HUES64 (cell line): ENCODE results near the gene THBS3.
"Not testable (repeated sequence)": the region's sequence is repeated elsewhere in the genome, so short reads cannot be mapped to it uniquely, and the experiment has no call there.

Source experiments
- H3K27ac ChIP-seq: 2 replicates; pipeline ENCODE4 v1.7.0; 2013; ENCODE audit warnings: low read depth, low read length, inconsistent platforms
- H3K27me3 ChIP-seq: 2 replicates; pipeline ENCODE4 v1.6.1; 2013; ENCODE audit warnings: mild to moderate bottlenecking, low read length; ENCODE audit not compliant: insufficient read depth
- H3K36me3 ChIP-seq: 2 replicates; pipeline ENCODE4 v1.6.1; 2013; ENCODE audit warnings: mild to moderate bottlenecking, low read length; ENCODE audit not compliant: insufficient read depth
- H3K4me1 ChIP-seq: 2 replicates; pipeline ENCODE4 v1.6.1; 2013; ENCODE audit warnings: mild to moderate bottlenecking, low read length, moderate library complexity; ENCODE audit not compliant: insufficient read depth
- H3K4me3 ChIP-seq: 2 replicates; pipeline ENCODE4 v1.5.1; 2013; ENCODE audit warnings: mild to moderate bottlenecking, low read length, moderate library complexity
- H3K9ac ChIP-seq: 2 replicates; pipeline ENCODE4 v1.6.1; 2013; ENCODE audit warnings: mild to moderate bottlenecking, low read depth, low read length
- H3K9me3 ChIP-seq: 2 replicates; pipeline ENCODE4 v1.6.1; 2013; ENCODE audit warnings: low read depth, low read length; ENCODE audit not compliant: insufficient read depth
- WGBS: fragments of 150-250, 120-280 bp; methylation state at CpG from one replicate; pipeline ENCODE4 v1.1.7; 2013; ENCODE audit warnings: missing lambda C conversion rate; 5-methylcytosine and 5-hydroxymethylcytosine counted together

THBS3 gene

DNA sequence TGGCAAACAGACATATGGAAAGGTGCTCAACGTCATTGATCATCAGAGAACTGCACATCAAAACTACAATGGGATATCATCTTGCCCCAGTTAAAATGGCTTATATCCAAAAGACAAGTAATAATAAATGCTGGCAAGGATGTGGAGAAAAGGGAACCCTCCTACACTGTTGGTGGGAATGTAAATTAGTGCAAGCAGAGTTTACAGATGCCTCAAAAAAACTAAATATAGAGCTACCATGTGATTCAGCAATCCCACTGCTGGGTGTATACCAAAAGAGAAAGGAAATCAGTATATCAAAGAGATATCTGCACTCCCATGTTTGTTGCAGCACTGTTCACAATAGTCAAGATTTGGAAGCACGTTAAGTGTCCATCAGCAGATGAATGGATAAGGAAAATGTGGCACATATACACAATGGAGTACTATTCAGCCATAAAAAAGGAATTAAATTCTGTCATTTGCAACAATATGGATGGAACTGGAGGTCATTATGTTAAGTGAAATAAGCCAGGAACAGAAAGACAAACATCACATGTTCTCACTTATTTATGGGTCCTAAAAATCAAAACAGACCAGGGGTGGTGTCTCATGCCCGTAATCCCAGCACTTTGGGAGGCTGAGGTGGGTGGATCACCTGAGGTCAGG, 51.6 kb downstream of the THBS3 start:
- not testable (repeated sequence) for H3K27ac ChIP-seq, H3K4me3 ChIP-seq, H3K9me3 ChIP-seq, H3K9ac ChIP-seq, H3K27me3 ChIP-seq, H3K4me1 ChIP-seq, H3K36me3 ChIP-seq
- 53% methylated on average over 2 of the region's 3 CpGs for WGBS
